Stimulated activated naive CD8-positive, alpha-beta T cell treated with anti-CD3 and anti-CD28 coated beads, Interleukin-15, amount 100 ng/mL, for 72 hours (primary cell): ENCODE data around the gene SLIT2.
A peak's percentile ranks its signal among the peaks of the same experiment; 100 is the strongest.

Experiments
- ATAC-seq: fragments of 150-1000 bp; cut with Tn5 transposase; 2 replicates; pipeline ENCODE4 v1.10.0; 2021; ENCODE audit warnings: mild to moderate bottlenecking, moderate library complexity
- DNase-seq, 2 donors: peaks; one replicate each; pipeline ENCODE4 v3.0.0; 2021 to 2022
- H3K27ac Mint-ChIP-seq, 2 donors: one replicate each; pipeline ENCODE4 v1.8.0; 2022; ENCODE audit warnings: mild to moderate bottlenecking in 2 of 2, mixed read lengths in 2 of 2, moderate library complexity in 2 of 2
- H3K27me3 Mint-ChIP-seq: one replicate; pipeline ENCODE4 v1.8.0; 2022; ENCODE audit warnings: mixed read lengths
- H3K4me1 Mint-ChIP-seq: one replicate; pipeline ENCODE4 v1.8.0; 2022; ENCODE audit warnings: mild to moderate bottlenecking, mixed read lengths
- H3K4me3 Mint-ChIP-seq, 2 donors: one replicate each; pipeline ENCODE4 v1.8.0; 2022; ENCODE audit warnings: mild to moderate bottlenecking in 2 of 2, mixed read lengths in 2 of 2, moderate library complexity in 1 of 2
- H3K9me3 Mint-ChIP-seq, 2 donors: one replicate each; pipeline ENCODE4 v1.8.0; 2022; ENCODE audit warnings: mixed read lengths in 2 of 2

Gene SLIT2, protein sequence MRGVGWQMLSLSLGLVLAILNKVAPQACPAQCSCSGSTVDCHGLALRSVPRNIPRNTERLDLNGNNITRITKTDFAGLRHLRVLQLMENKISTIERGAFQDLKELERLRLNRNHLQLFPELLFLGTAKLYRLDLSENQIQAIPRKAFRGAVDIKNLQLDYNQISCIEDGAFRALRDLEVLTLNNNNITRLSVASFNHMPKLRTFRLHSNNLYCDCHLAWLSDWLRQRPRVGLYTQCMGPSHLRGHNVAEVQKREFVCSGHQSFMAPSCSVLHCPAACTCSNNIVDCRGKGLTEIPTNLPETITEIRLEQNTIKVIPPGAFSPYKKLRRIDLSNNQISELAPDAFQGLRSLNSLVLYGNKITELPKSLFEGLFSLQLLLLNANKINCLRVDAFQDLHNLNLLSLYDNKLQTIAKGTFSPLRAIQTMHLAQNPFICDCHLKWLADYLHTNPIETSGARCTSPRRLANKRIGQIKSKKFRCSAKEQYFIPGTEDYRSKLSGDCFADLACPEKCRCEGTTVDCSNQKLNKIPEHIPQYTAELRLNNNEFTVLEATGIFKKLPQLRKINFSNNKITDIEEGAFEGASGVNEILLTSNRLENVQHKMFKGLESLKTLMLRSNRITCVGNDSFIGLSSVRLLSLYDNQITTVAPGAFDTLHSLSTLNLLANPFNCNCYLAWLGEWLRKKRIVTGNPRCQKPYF (N-terminal part only)

DNA sequence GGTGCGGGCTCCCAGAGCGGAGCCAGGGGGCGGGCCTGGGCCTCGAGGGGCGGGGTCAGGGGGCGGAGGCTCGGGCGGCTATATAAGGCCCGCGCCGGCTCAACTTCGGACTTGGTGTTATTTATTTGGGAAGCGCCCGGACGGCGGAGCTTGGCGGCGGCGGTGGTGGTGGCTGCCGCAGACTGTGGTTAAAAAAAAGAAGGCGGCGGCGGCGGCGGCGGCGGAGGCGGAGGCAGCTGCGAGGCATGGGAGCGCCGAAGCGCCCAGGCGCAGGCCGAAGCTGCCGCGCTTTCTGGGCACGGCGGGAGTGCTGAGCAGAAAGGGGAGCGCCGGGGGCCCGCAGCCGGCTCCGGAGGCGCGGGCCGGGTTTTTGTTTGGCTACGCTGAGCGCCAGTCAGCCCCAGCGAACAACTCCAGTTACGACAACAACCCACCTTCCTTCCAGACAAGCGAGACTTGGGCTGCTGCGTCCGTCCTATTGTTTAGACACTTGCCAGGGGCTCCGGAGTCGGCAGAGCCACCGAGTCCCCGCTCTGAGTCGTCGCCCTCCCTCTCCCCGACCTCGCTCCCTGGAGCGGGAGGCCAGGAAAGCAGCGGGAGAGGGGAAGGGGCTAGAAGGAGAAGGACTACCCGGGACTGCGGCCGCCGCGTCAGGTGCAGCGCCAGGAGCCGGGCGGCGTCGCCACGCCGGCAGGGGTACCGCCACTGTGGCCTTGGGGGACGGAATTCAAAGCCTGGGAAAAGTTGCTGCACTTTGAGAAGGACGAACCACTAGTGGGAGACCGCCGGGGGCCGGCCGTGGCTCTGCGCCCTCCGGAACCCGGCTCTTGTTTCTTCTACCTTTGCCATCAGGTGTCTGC lies at the start of gene SLIT2:
Gene SLIT2 (plus strand): TSS at position 110 of the 860 bp plus-strand sequence. CDS start 1,911 bp downstream, outside the sequence.
- peaks cover 61% of the 10 kb centered on the region for H3K27me3 Mint-ChIP-seq
- H3K4me1 Mint-ChIP-seq = peaks cover 13% of the 10 kb centered on the region
- DNase-seq (peak in 1 of 2 donors; percentile 29), ATAC-seq (peak; percentile 64)
- peaks cover 0 to 12% of the 10 kb centered on the region in 2 donors for H3K9me3 Mint-ChIP-seq
- H3K4me3 Mint-ChIP-seq = peak within 1 kb of the TSS; percentile 62 to 66
- no peak within 1 kb of the TSS for H3K27ac Mint-ChIP-seq

DNA sequence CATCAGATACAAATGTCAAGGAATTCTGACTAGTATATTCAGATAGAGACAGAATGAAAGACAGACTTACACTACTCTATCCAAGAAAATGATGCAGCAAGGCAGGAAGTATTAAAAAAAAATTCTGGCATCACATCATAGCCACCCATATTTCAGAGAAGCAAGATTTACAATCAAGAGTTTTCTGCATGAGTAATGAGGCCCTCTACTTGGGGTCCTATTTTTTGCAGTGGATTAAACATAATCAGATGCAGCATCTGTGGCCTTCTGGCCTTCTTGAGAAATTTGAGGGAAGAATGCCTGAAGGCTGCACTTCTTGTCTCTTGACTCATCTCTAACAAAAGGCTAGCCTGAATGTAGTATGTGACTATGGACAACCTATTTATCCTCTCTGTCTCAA lies 48.2 kb upstream of the SLIT2 start:
- H3K4me1 Mint-ChIP-seq = no peaks in the 10 kb centered on the region
- H3K27me3 Mint-ChIP-seq = no peaks in the 10 kb centered on the region
- no peak overlapping the region for H3K27ac Mint-ChIP-seq
- H3K9me3 Mint-ChIP-seq = no peaks in the 10 kb centered on the region
- no peak overlapping the region for H3K4me3 Mint-ChIP-seq
- DNase-seq (no peak), ATAC-seq (no peak)

DNA sequence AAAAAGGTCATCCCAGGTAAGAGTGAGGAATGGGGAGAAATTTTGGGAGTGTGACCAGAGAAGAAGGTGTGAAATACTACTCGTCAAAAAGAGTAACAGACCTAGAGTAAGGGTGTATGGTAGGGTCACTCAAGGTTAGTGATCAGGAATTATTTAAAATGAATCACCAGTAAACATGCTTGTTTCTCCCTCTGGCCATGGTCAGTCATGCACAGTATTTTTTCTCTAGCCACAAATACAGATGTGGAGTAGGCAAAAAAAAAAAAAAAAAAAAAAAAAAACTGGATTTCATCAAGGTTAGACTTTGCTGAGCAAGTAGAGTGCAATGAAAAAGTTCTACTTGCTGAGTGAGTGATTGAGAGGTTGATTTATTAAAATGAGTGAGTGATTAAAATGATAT lies 34.2 kb upstream of the SLIT2 start:
- DNase-seq (no peak), ATAC-seq (no peak)
- Mint-ChIP-seq H3K9me3 (peaks cover 5 to 10% of the 10 kb centered on the region in 2 donors), H3K27me3 (no peaks in the 10 kb centered on the region), H3K27ac (no peak overlapping the region), H3K4me3 (no peak overlapping the region), H3K4me1 (no peaks in the 10 kb centered on the region)

DNA sequence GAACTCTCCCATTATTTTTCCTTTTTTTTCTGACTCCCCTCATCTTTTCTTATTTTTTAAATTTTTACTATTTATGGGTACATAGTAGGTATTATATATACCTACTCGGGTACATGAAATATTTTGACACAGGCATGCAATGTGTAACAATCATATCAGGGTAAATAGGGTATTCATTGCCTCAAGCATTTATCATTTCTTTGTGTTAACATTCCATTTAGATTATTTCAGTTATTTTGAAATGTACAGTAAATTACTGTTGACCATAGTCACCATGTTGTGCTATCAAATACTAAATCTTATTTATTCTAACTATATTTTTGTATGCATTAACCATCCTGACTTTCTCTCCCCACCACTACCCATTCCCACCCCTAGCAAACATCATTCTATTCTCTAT lies 33.8 kb upstream of the SLIT2 start:
- H3K27ac Mint-ChIP-seq = no peak overlapping the region
- DNase-seq (no peak), ATAC-seq (no peak)
- H3K9me3 Mint-ChIP-seq = peaks cover 5 to 10% of the 10 kb centered on the region in 2 donors
- H3K27me3 Mint-ChIP-seq = no peaks in the 10 kb centered on the region
- no peaks in the 10 kb centered on the region for H3K4me1 Mint-ChIP-seq
- no peak overlapping the region for H3K4me3 Mint-ChIP-seq

DNA sequence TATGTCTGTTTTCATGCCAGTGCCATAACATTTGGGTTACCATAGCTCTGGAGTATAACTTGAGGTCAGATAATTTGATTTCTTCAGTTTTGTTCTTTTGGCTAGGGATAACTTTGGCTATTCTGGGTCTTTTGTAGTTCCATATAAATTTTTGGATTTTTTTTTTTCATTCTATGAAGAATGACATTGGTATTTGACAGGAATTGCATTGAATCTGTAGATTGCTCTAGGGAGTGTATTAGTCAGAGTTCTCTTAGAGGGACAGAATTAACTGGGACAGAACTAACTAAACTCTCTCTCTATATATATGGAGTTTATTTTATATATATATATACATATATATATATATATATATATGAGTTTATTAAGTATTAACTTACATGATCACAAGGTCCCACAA lies 32.2 kb upstream of the SLIT2 start:
- no peak for ATAC-seq
- H3K9me3 Mint-ChIP-seq = peaks cover 5 to 18% of the 10 kb centered on the region in 2 donors
- no peaks in the 10 kb centered on the region for H3K27me3 Mint-ChIP-seq
- no peak overlapping the region for H3K4me3 Mint-ChIP-seq
- no peaks in the 10 kb centered on the region for H3K4me1 Mint-ChIP-seq
- H3K27ac Mint-ChIP-seq = no peak overlapping the region
- no peak for DNase-seq

DNA sequence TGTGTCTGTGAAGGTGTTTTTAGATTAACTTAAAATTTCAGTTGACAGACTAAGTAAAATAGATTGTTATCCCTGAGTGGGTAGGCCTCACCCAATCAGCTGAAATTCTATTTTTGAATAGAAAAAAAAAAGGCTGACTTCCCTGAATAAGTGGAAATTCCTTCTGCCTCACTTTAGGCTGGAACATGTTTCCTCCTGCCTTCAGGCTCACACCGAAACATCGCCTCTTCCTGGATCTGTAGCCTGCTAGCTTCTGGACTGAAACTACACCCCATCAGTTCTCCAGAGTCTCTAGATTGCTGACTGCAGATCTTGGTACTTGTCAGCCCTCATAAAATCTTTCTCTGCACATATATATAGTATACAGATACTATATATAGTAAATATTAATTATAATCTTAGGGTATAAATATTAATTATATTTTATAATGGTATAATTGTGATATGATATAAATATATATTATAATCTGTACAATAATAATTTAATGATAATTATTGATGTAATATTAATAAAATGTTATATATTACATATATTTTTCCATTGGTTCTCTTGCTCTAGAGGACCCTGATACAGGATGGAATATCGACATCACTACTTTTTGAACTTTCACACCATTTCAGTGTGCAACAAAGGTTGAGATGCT lies 13.7 kb upstream of the SLIT2 start:
- Mint-ChIP-seq H3K27ac (no peak overlapping the region), H3K27me3 (no peaks in the 10 kb centered on the region), H3K4me3 (no peak overlapping the region), H3K4me1 (no peaks in the 10 kb centered on the region), H3K9me3 (peaks cover under 1 to 11% of the 10 kb centered on the region in 2 donors)
- DNase-seq (no peak), ATAC-seq (no peak)

DNA sequence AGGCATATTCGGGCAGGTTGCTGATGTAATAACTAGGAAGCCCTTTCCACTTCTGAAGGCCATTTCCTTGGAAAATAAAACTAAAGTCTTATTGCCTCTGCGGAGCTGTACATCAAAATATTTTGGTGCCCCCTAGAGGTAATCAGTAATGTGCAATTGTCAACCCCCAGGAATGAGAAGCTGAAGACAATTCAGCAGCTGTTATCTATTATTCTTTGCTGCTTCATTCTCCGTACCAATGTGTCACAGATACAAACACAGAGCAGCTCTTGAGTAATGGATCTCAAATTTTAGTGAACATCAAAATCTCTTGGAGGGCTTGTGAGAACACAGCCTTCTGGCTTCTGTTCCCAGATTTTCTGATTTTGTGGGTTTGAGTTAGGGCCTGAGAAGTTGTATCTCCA lies 3.5 kb upstream of the SLIT2 start:
- no peak for DNase-seq
- Mint-ChIP-seq H3K4me3 (no peak overlapping the region), H3K4me1 (peaks cover 11% of the 10 kb centered on the region)

DNA sequence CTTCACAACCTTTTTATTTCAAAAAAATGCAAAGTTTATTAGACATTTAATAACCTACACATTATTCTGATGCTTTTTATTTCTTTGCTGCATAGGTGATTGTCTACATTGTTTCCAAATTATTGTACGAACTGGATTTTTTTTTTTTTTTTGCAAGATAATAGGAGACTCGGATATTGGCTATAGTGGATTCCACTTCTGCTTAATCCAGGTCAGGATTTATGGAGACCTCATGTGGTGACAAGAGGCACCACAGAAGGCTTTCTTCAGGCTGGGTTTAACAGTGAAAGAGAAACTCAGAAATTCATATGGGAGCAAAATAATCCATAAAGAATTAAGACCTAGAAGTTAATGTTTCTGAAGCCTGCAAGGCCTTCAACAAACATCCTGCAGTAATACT lies 2.4 kb upstream of the SLIT2 start:
- ATAC-seq = no peak
- Mint-ChIP-seq H3K4me3 (no peak overlapping the region), H3K27ac (no peak overlapping the region), H3K4me1 (peaks cover 13% of the 10 kb centered on the region), H3K9me3 (peaks cover 0 to under 1% of the 10 kb centered on the region in 2 donors), H3K27me3 (peaks cover 46% of the 10 kb centered on the region)
- no peak for DNase-seq

More for the DNA sequence above, 3.5 kb upstream of the SLIT2 start:
- peak; percentile 60 for ATAC-seq
- Mint-ChIP-seq H3K27ac (no peak overlapping the region), H3K9me3 (peaks cover 3 to 4% of the 10 kb centered on the region in 2 donors), H3K27me3 (peaks cover 34% of the 10 kb centered on the region)

DNA sequence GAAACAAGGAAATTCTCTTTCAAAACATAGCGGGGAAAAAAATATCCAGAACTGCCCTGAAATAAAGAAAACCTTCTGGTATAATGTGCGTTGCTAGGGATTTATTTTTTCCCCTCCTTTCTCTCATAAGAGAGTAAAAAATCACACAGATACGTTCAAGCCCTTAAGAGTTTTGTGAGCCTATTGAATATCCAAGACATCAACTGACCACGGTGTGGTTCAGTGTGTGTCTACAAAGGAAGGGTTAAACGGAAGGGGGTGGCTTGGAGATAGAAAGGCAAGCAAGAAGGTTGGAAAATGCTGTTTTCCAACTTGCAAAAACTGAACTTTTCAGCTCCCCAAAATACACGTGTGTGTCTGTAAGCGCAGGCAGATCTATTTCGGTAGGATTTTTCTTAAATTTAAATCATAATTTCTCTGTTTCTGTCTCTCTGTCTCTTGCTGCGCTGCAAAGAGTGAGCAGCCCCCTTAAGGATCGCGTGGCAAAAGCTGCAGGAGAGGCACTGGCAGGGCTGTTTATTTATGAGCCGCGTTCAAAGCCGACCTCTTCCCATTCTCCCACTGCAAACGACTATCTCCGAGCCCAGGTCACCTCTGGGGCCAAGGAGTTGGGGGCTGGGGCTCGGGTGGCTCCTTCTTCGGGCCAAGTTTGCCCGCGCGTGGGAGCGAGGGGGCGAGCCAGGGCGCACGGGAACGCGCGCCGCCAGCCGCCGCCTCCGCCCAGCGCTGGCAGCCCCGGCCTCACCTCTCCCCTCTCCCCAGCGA lies 492 bp upstream of the SLIT2 start:
- Mint-ChIP-seq H3K9me3 (peaks cover 0 to 12% of the 10 kb centered on the region in 2 donors), H3K27me3 (peaks cover 61% of the 10 kb centered on the region), H3K4me3 (peak overlapping the region; percentile 57 to 62), H3K27ac (no peak overlapping the region), H3K4me1 (peaks cover 13% of the 10 kb centered on the region)
- no peak for DNase-seq
- ATAC-seq = no peak

DNA sequence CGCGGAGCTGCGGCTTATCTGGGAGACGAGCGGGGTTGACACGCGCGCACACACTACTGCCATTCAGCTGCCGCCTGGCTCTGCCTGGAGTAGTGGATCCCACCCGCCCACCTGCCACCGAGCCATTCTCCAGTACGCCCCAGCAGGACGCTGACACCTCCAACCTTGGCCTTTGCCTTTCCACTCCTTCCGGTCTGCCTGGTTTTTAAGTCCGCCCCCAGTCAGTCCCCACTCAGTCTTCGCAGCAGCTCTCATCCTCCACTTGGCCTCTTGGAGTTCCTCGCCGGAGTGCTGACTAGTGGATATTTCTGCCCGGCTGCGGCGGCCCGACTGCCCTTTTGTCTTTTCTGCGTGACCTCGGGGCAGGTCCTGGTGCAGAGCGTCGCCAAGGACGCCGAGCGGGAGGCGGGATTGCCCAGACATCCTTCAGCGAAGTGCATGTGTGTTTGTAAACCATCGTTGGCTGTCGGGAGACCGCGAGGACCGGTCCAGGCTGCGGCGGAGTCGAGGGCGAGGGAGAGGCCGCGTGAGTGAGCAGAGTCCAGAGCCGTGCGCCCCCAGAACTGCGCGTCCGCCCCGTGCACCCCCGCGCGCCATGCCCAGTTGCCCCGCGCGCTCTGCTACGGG lies 1.1 kb downstream of the SLIT2 start:
- DNase-seq (no peak), ATAC-seq (no peak)
- Mint-ChIP-seq H3K4me1 (peaks cover 13% of the 10 kb centered on the region), H3K4me3 (peak overlapping the region; percentile 29 to 66), H3K9me3 (peaks cover 0 to 12% of the 10 kb centered on the region in 2 donors), H3K27ac (peak overlapping the region in 1 of 2 donors; percentile 22), H3K27me3 (peaks cover 61% of the 10 kb centered on the region)

DNA sequence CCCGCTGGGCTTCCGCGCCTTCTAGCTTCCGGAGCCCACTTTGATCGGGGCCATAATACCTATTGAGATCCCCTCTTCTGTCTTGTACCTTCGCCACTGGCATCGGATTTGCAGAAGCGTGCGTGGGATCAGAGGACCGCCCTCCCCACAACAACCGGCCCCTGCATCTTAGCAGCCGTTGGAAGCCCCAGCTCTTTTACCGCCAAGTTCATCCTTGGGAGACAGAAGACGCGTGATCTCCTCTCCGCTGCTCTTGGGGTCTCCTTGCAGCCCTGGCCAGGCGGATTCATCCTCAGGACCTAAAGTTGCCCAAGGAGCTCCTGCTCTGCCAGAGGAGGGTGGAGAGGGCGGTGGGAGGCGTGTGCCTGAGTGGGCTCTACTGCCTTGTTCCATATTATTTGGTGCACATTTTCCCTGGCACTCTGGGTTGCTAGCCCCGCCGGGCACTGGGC lies 1.6 kb downstream of the SLIT2 start:
- Mint-ChIP-seq H3K27ac (no peak overlapping the region), H3K9me3 (peaks cover 0 to 12% of the 10 kb centered on the region in 2 donors), H3K4me3 (no peak overlapping the region), H3K4me1 (peaks cover 13% of the 10 kb centered on the region), H3K27me3 (peaks cover 61% of the 10 kb centered on the region)
- no peak for ATAC-seq
- DNase-seq = no peak

DNA sequence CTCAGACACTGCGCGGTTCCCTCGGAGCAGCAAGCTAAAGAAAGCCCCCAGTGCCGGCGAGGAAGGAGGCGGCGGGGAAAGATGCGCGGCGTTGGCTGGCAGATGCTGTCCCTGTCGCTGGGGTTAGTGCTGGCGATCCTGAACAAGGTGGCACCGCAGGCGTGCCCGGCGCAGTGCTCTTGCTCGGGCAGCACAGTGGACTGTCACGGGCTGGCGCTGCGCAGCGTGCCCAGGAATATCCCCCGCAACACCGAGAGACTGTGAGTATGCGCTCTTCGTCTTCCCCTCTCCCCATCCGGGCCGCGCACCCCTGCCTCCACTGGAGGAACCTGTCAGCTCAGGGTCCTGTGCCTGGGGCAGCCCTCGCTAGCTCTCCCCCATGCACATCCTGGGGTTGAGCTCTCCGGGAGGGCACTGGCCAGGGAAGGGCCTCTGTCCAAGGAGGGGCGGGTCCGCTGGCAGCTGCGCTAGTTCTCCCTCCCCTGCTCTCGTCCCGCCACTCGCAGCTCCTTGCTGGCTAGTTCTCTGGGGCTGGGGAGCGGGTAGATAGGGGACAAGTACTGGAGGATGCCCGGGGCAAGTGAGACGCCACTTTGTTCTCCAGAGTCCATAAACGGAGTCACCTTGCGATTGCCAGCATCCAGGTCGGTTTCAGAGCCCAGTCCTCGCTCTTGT lies 2.2 kb downstream of the SLIT2 start:
- no peak for DNase-seq
- ATAC-seq = peak; percentile 40
- Mint-ChIP-seq H3K27me3 (peaks cover 61% of the 10 kb centered on the region), H3K9me3 (peaks cover 0 to 12% of the 10 kb centered on the region in 2 donors), H3K27ac (peak overlapping the region in 1 of 2 donors; percentile 34), H3K4me1 (peaks cover 13% of the 10 kb centered on the region), H3K4me3 (no peak overlapping the region)

DNA sequence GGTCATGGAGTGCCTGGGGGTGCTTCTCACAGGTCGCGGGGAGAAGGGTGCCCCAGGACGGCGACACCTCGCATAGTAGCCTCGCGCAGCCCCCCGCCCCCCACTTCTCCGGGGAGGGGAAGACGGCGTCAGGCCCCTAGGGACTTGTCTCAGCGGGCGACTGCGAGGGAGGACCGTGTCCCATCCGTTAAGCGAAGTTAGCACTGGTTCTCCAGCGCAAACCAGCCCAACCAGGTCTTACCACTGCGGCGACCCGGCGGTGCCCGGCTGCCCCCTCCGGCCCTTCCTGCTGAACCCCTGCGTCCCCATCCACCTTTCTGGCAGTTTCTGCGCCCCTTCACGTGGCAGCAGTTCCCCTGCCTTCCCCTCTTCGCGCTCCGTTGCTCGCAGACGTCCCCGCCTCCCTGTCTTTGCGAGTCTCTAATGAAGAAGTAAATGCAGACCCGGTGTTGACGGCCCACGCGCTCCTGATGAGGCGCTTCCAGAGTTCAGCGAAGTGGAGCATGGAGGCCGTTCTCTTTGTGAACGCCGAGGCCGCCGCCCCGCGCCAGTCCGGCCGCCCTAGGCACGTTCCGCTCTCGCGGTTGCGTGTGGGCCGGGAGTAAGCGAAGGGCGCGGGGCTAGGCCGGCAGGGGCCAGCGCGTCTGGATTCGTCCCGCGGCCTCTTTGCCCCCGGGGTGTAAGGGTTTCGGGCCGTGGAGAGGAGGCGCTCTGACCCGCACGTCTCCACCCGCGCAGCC lies 3.0 kb downstream of the SLIT2 start:
- DNase-seq = no peak
- Mint-ChIP-seq H3K27me3 (peaks cover 54% of the 10 kb centered on the region), H3K4me1 (peaks cover 13% of the 10 kb centered on the region), H3K4me3 (no peak overlapping the region), H3K9me3 (peaks cover 0 to 12% of the 10 kb centered on the region in 2 donors), H3K27ac (no peak overlapping the region)
- no peak for ATAC-seq
